GM12878 (cell line): ENCODE results near the gene PALLD.
"Not testable (repeated sequence)": the region's sequence is repeated elsewhere in the genome, so short reads cannot be mapped to it uniquely, and the experiment has no call there.

Experiments
- ATF3 ChIP-seq: IDR thresholded peaks from 2 replicates; pipeline ENCODE4 v1.6.1; 2011; ENCODE audit warnings: low read depth, mild to moderate bottlenecking, low read length, moderate library complexity, borderline replicate concordance; ENCODE audit errors: extremely low read depth
- SPI1 ChIP-seq: IDR thresholded peaks from 2 replicates; pipeline ENCODE4 v1.6.1; 2011; ENCODE audit warnings: low read depth, mild to moderate bottlenecking, low read length, moderate library complexity, borderline replicate concordance; ENCODE audit not compliant: insufficient read depth
- SRF ChIP-seq, 2 experiments: IDR thresholded peaks; 2 replicates each; pipeline ENCODE4 v1.6.1; 2011; ENCODE audit warnings: low read depth in 2 of 2, low read length in 2 of 2, mild to moderate bottlenecking in 1 of 2, moderate library complexity in 1 of 2
- ZBTB11 ChIP-seq: fragments of 450-650 bp; formaldehyde crosslinking; IDR thresholded peaks from 2 replicates; pipeline ENCODE4 v1.5.0; 2022; ENCODE audit warnings: mild to moderate bottlenecking, missing genetic modification characterization

GRCh38 chr4:168937473-168937872 is 440.6 kb downstream of the PALLD start:
- not testable (repeated sequence) for TF ChIP-seq ATF3; ZBTB11; SPI1; SRF (IDR thresholded peaks at IDR 0.05; ENCODE audit: low read depth in 2 of 2, low read length in 2 of 2)
